GM21619 (cell line): ENCODE results near the gene PRPS1.
"Not testable (repeated sequence)": the region's sequence is repeated elsewhere in the genome, so short reads cannot be mapped to it uniquely, and the experiment has no call there.

Experiments used
- ATAC-seq: cut with Tn5 transposase; IDR thresholded peaks from one replicate; pipeline ENCODE4 v1.9.1; 2021; ENCODE audit not compliant: unreplicated experiment

Gene PRPS1

DNA sequence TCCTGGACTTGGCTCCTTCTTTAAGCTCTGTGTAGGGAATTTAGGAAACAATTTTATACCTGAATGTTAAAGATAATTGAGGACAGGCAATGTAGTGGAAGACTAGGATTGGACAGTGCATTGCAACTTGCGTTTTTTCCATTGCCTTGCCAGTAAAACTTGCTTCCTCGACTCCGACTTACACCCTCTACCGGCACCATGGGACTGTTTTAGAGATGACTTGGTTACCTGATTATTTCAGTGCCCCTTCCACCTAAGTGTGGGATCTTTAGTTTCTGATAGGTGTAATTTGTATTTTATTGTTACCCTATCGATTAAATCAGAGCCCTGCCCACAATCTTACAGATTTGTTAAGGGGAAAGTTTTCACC is 1.2 kb downstream of the PRPS1 start:
- no peak for ATAC-seq

- ATAC-seq: no peak
These were observed 1.9 kb downstream of the PRPS1 start for GRCh38 chrX:107630031-107630689.

DNA sequence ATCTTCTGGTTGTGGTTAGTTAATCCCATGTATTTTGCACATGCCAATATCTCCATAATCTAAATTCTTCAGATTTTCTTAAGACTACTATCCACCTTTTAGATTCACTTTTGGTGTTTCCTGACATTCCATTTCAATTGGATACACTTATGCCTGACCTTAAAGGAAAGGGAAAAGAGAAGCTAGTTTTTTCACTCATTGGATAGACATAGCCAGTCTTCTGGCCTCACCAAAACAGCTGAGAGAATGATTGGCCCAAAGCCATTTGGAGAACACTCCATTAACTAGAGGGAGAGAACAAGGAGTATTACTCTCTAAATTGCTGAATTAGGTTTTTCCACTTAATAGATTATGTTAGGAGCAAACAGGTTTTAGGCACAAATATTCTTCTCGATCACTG is 4.0 kb downstream of the PRPS1 start:
- ATAC-seq: no peak

- no peak for ATAC-seq
These were observed 18.4 kb downstream of the PRPS1 start for GRCh38 chrX:107646735-107647134.

DNA sequence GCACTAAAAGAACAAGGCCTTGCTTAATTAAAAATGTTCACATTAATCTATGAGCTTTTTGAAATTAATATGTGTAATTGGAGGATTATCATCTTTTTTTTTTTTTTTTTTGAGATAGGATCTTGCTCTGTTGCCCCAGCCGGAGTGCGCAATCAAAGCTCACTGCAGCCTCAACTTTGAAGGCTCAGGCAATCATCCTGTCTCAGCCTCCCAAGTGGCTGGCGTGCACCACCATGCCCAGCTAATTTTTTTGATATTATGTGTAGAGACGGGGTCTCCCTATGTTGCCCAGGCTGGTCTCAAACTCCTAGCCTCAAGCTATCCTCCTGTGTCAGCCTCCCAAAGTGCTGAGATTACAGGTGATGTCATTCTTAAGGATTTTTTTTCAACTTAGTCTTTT is 20.0 kb downstream of the PRPS1 start:
- ATAC-seq: no peak

GRCh38 chrX:107654566-107654871 is 26.2 kb downstream of the PRPS1 start:
- ATAC-seq: no peak

- peak; percentile 81 for ATAC-seq
These were observed 26.8 kb downstream of the PRPS1 start for GRCh38 chrX:107654872-107655761.

DNA sequence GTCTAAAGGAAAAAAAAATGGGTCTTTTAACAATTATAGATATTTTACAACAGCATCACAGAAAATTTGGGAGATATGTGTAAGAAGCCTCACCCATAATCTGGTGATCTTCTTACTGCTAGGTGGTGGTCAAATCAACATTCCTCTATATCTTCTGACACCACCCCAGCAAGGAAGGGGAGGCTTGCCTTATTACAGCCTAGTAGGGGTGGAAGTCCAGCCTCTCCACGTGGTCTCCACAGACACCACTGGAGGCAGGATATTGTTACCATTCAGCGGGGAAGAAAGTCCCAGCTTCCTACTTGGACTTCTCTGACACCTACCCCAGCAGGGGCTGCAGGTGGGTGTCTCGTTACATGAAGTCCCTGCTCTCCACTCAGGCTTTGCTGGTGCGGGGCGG is 28.7 kb downstream of the PRPS1 start:
- ATAC-seq: no peak

DNA sequence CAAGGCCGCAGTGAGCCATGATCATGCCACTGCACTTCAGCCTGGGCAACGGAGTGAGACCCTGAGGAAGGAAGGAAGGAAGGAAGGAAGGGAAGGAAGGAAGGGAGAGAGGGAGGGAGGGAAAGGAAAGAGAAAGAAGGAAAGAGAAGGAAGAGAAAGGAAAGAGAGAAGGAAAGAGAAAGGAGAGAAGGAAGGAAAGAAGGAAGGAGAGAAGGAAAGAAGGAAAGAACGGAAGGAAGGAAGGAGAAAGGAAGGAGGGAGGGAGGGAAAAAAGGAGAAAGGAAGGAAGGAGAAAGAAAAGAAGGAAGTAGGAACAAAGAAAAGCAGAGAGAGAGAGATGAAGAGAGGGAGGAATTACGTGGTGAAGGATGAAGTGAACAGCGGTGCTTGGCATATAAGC is 30.4 kb downstream of the PRPS1 start:
- ATAC-seq: no peak

- ATAC-seq: no peak
These were observed 31.0 kb downstream of the PRPS1 start for GRCh38 chrX:107659286-107659685.

DNA sequence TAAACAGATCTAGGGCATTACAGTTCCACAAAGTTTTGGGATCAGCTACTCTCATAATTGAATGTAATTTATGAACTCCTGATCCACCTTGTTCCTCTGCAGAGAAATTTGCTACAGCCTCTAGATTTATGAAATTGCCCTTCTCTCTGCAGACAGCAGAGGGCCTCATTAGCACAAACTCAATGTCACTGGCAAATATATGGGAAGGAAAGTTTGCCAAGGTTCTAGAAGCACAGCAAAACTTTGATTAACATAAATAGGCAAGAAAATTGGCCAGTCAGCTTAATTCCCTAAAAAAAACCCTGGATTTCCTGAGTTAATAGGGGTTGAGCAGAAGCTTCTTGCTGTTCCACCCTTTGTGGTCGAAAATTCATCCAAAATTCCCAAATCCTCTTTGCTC is 31.5 kb downstream of the PRPS1 start:
- no peak for ATAC-seq

GRCh38 chrX:107662145-107662544 is 33.8 kb downstream of the PRPS1 start:
- ATAC-seq: no peak

- ATAC-seq: no peak
These were observed 34.5 kb downstream of the PRPS1 start for GRCh38 chrX:107662824-107663223.

DNA sequence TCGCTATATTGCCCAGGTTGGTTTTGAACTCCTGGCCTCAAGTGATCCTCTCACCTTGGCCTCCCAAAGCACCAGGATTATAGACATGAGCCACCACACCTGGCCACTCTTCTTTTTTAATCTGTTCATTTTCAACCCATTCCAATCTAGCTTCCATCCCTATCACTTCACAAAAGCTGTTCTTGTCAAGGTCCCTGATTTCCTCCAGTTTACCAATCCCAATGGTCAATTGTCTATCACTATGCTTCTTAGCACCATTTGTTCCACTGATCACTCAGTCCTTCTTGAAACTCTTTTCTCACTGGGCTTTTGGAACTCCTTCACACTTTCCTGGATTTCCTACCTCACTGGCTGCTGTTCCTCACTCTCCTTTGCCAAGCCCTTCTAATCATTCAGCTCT is 38.6 kb downstream of the PRPS1 start:
- no peak for ATAC-seq

GRCh38 chrX:107667426-107667825 is 39.1 kb downstream of the PRPS1 start:
- no peak for ATAC-seq

DNA sequence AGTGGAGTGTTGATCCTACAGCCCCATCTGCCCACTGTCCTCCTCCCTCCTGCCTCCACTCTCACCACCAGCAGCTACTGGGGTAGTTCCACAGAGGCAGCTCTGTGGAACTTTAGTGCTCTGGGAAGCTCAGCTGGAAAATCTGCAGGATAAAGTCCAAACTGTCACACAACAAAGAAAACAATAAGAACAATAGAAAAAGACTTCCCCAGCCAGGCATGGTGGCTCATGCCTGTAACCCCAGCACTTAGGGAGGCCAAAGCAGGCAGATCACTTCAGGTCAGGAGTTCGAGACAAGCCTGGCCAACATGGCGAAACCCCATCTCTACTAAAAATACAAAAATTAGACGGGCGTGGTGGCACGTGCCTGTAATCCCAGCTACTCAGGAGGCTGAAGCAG is 40.4 kb downstream of the PRPS1 start:
- not testable (repeated sequence) for ATAC-seq

DNA sequence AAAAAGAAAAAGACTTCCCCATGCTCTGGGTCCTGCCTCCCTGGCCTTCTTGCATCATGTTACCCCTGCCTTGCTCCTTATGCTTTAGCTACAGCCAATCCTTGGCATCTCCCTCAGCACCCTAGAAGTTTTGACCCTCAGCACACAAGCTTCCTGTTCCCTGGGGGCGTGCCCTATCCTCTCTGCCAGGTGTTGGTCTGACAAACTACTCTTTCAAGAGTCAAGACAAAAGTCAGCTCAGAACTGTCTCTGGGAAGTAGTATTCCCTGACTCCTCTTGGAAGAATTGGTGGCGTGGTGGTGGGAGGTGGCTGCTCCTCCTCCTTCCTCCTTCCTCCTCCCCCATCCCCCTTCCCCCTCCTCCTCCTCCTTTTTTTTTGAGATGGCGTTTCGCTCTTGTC is 41.0 kb downstream of the PRPS1 start:
- ATAC-seq: no peak

DNA sequence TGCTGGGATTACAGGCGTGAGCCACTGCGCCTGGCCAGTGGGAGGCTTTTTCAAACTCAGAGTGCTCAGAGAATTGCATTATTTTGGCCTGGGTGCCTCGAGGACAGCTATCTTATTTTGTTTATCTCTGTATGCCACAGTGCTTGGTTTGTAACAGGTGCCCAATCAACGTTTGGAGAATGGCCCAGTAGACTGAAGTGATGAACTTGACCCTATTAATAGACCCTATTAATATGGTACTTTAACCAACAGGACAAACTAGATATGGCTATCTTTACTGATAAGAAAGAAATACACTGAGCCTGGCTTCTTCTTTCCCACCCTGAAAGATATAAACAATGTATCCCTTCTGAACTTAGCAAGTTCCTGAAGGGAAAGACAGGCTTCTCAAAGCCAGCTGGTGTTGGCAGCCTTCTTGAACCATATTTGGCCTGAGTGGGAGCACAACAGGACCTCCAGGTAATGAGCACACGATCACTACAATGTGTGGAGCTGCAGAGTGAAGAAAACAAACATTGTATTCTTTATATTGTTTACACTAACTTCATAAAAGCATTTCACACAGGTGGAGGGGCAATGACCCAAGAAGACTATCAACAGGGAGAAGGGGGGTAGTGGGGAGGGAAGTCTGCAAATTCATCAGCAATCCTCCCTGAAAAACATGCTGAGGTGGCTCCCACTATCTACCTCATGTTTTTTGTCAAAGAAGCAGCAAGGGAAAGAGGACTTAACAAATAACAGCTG is 41.7 kb downstream of the PRPS1 start:
- ATAC-seq: no peak

GRCh38 chrX:107671256-107671655 is 42.9 kb downstream of the PRPS1 start:
- ATAC-seq: not testable (repeated sequence)

GRCh38 chrX:107672955-107673378 is 44.7 kb downstream of the PRPS1 start:
- peak; percentile 25 for ATAC-seq

- no peak for ATAC-seq
These were observed 45.1 kb downstream of the PRPS1 start for GRCh38 chrX:107673431-107673830.

DNA sequence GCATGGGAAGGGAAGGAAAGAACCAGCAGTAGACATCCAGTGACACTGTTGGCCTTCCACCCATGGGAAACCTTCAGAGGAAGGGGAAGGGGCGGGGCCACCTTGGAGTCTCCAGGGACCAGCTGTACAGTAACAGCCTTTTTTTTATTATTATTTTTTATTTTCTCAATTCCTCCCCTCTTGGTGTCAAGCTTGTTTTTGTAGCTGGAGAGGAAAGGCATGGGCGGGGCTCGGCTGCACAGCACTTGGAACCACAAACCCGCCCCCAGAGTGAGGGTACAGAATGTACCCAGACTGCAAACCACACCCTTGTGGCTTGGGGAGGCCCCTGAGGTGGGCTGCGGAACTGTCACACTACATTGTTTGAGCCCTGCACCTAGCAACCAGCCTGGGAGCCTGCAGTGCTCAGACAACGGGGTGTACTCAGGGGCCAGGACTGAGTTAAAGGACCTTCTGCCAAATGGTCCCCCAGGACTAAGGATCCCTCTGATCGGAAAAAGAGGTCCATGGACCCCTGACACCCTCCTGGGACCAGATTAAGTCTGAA is 45.7 kb downstream of the PRPS1 start:
- peak; percentile 85 for ATAC-seq
